GM19239 (cell line): ENCODE measurements around the gene DNASE1L1.

Source experiments
- DNase-seq: peaks from one replicate; pipeline ENCODE4 v3.0.0; 2011; ENCODE audit warnings: low spot score; ENCODE audit not compliant: insufficient read length
- FAIRE-seq: peaks from 2 replicates; lab custom pipeline; 2011; peaks lifted over from hg19 to GRCh38; lab: Jason Lieb, UNC

The DNASE1L1 gene

GRCh38 chrX:154409222-154409871, at the start of gene DNASE1L1:
Gene DNASE1L1 (minus strand): TSS chrX:154409254. CDS start chrX:154405568, 3,686 bp downstream.
- DNase-seq (no peak), FAIRE-seq (peak; percentile 91)

GRCh38 chrX:154458116-154458953, 49.3 kb upstream of the DNASE1L1 start, which contains the start of gene PLXNA3:
Gene PLXNA3 (plus strand): TSS chrX:154458281. CDS start chrX:154460184, 1,903 bp downstream.
- DNase-seq, result peak; percentile 53
- no peak for FAIRE-seq

GRCh38 chrX:154457491-154458115, 48.5 kb upstream of the DNASE1L1 start:
- FAIRE-seq, result peak; percentile 14
- DNase-seq, result peak; percentile 58

- DNase-seq (no peak), FAIRE-seq (no peak)
Measured at GRCh38 chrX:154452823-154453222, 43.8 kb upstream of the DNASE1L1 start.

GRCh38 chrX:154450312-154450711, 41.3 kb upstream of the DNASE1L1 start:
- FAIRE-seq (no peak), DNase-seq (no peak)

GRCh38 chrX:154449618-154450017, 40.6 kb upstream of the DNASE1L1 start:
- DNase-seq (no peak), FAIRE-seq (no peak)

- DNase-seq (no peak), FAIRE-seq (no peak)
Measured at GRCh38 chrX:154448484-154448883, 39.4 kb upstream of the DNASE1L1 start.

- DNase-seq (no peak), FAIRE-seq (no peak)
Measured at GRCh38 chrX:154446430-154446829, 37.4 kb upstream of the DNASE1L1 start.

GRCh38 chrX:154445776-154446175, 36.7 kb upstream of the DNASE1L1 start:
- FAIRE-seq, result no peak
- no peak for DNase-seq

- DNase-seq (no peak), FAIRE-seq (no peak)
Measured at GRCh38 chrX:154444755-154445246, 35.7 kb upstream of the DNASE1L1 start.

GRCh38 chrX:154443992-154444754, 35.1 kb upstream of the DNASE1L1 start, which contains the start of gene FAM50A:
Gene FAM50A (plus strand): TSS chrX:154444141. CDS start chrX:154444236, 95 bp downstream.
- peak; percentile 89 for FAIRE-seq
- DNase-seq, result peak; percentile 86

- no peak for DNase-seq
- no peak for FAIRE-seq
Measured at GRCh38 chrX:154443479-154443910, 34.4 kb upstream of the DNASE1L1 start.

GRCh38 chrX:154441984-154442707, 33.1 kb upstream of the DNASE1L1 start:
- FAIRE-seq (no peak), DNase-seq (no peak)

GRCh38 chrX:154441564-154441963, 32.5 kb upstream of the DNASE1L1 start:
- DNase-seq, result no peak
- FAIRE-seq, result no peak

- DNase-seq (no peak), FAIRE-seq (no peak)
Measured at GRCh38 chrX:154440623-154441357, 31.7 kb upstream of the DNASE1L1 start.

GRCh38 chrX:154439841-154440240, 30.8 kb upstream of the DNASE1L1 start:
- DNase-seq (no peak), FAIRE-seq (no peak)

- no peak for FAIRE-seq
- DNase-seq, result no peak
Measured at GRCh38 chrX:154437971-154438893, 29.2 kb upstream of the DNASE1L1 start.
